Stimulated activated CD4-positive, alpha-beta T cell treated with anti-CD3 and anti-CD28 coated beads, Interleukin-4, amount 100 ng/mL, for 48 hours (primary cell): ENCODE measurements around the gene PSMD6.

ENCODE experiments used
- DNase-seq, 2 donors: peaks; one replicate each; pipeline ENCODE4 v3.0.0-alpha.2; 2020; ENCODE audit warnings: low read depth in 2 of 2

Gene PSMD6

GRCh38 chr3:64023187-64023860 is at the start of gene PSMD6:
Gene PSMD6 (minus strand): TSS chr3:64023494. CDS start chr3:64023419, 75 bp downstream.
- DNase-seq: peak; percentile 87 to 91

GRCh38 chr3:64072126-64072525 is 48.8 kb upstream of the PSMD6 start:
- no peak for DNase-seq

GRCh38 chr3:64070704-64071103 is 47.4 kb upstream of the PSMD6 start:
- DNase-seq: no peak

GRCh38 chr3:64067506-64068346 is 44.4 kb upstream of the PSMD6 start:
- no peak for DNase-seq

- no peak for DNase-seq
Observed at GRCh38 chr3:64064804-64065203, 41.5 kb upstream of the PSMD6 start.

- DNase-seq: no peak
Observed at GRCh38 chr3:64063983-64064438, 40.7 kb upstream of the PSMD6 start.

GRCh38 chr3:64063207-64063982 is 40.1 kb upstream of the PSMD6 start:
- DNase-seq: no peak

- no peak for DNase-seq
Observed at GRCh38 chr3:64061628-64062027, 38.3 kb upstream of the PSMD6 start.

- no peak for DNase-seq
Observed at GRCh38 chr3:64059484-64060175, 36.3 kb upstream of the PSMD6 start.

GRCh38 chr3:64058566-64058965 is 35.3 kb upstream of the PSMD6 start:
- no peak for DNase-seq

GRCh38 chr3:64057231-64057630 is 33.9 kb upstream of the PSMD6 start:
- no peak for DNase-seq

- no peak for DNase-seq
Observed at GRCh38 chr3:64056606-64057180, 33.4 kb upstream of the PSMD6 start.

- no peak for DNase-seq
Observed at GRCh38 chr3:64055076-64055475, 31.8 kb upstream of the PSMD6 start.

- DNase-seq: no peak
Observed at GRCh38 chr3:64054488-64054887, 31.2 kb upstream of the PSMD6 start.

GRCh38 chr3:64053581-64053980 is 30.3 kb upstream of the PSMD6 start:
- DNase-seq: no peak

GRCh38 chr3:64053117-64053516 is 29.8 kb upstream of the PSMD6 start:
- no peak for DNase-seq

- DNase-seq: no peak
Observed at GRCh38 chr3:64049832-64050231, 26.5 kb upstream of the PSMD6 start.

- DNase-seq: peak in 1 of 2 donors; percentile 12
Observed at GRCh38 chr3:64049136-64049535, 25.8 kb upstream of the PSMD6 start.

- DNase-seq: no peak
Observed at GRCh38 chr3:64048631-64049061, 25.4 kb upstream of the PSMD6 start.

- DNase-seq: no peak
Observed at GRCh38 chr3:64047787-64048186, 24.5 kb upstream of the PSMD6 start.

- DNase-seq: no peak
Observed at GRCh38 chr3:64046996-64047594, 23.8 kb upstream of the PSMD6 start.
